ENCODE measurements around the gene BAHCC1. TPM values are rescaled to one million over a fixed set of nuclear protein-coding genes. Genes with fewer than 3 reads are reported as not detected.

Gene BAHCC1
- total and polyA plus RNA-seq, 2 of the 8 experiments (the other 6 are each of a cell fraction or from before 2014, with no cell fraction given), result 0.26 to 0.58 TPM

DNA sequence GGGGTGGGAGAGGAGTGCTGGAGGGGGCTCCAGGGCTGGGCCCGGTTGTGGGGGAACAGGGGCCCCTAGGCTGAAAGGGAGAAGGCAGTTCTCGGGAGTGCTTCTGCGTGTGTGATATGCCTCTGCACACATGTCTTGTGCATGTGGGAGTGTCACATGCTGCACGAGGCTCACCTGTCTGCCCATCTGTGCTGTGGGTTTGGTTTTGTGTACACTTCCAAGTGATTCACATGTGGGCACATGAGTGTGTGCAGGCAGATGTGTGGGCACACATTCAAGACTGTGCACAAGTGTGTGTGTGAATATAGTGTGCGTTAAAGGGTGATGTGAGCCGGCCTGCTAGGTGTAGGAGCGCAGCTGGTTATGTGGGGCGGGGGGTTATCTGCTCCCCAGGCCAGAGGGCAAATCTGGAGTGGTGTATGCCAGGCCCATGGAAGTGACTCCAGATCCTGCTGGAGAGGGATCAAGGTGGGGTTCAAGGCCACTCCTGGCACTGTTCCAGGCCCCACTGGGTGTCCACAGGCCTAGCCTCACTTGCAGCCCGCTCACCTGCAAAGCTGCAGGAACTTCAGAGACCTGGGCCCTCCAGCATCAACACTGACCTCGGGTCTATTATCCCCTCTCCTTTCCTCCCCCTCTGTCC, 3.8 kb upstream of the BAHCC1 start:
- no peak overlapping the region for H2BK120ac ChIP-seq (replicated peaks; ENCODE audit: low read depth, low read length)
- DNase-seq (ENCODE audit: low read depth in 1 of 2, low spot score in 2 of 2) (peak in 1 of 2 experiments; percentile 47), FAIRE-seq (no peak)
- no peak overlapping the region for H2AFZ ChIP-seq (ENCODE audit: low read length)
- no peak overlapping the region for H4K8ac ChIP-seq (ENCODE audit: extremely low read depth, insufficient read depth, low read length)
- H3K27ac ChIP-seq (ENCODE audit: low read depth, low read length), result no peak overlapping the region
- H3K27me3 ChIP-seq (replicated peaks in 1 of 4; ENCODE audit: control insufficient read depth in 3 of 4, extremely low read depth in 1 of 4, insufficient read depth in 3 of 4, low read length in 3 of 4), result peaks cover 52 to 75% (median 70%) of the 10 kb centered on the region in 4 experiments
- no peak overlapping the region for H3K18ac ChIP-seq (ENCODE audit: extremely low read depth, low read length)
- H3K4me2 ChIP-seq (ENCODE audit: insufficient read depth in 1 of 2, low read depth in 2 of 2, low read length in 2 of 2), result no peak overlapping the region; a peak in 1 of 4 replicates
- no peak overlapping the region for H3K4me3 ChIP-seq (ENCODE audit: extremely low read depth in 1 of 4, insufficient read depth in 2 of 4, low read depth in 3 of 4, low read length in 4 of 4)
- peaks cover 16 to 19% of the 10 kb centered on the region in 2 experiments for H4K20me1 ChIP-seq (replicated peaks in 1 of 2; ENCODE audit: control insufficient read depth in 1 of 2, insufficient read depth in 2 of 2, low read length in 2 of 2)
- no peaks in the 10 kb centered on the region; a peak in 1 of 8 replicates for H3K36me3 ChIP-seq (ENCODE audit: control insufficient read depth in 2 of 4, insufficient read depth in 4 of 4, low read length in 3 of 4)
- H3K4ac ChIP-seq (replicated peaks; ENCODE audit: insufficient read length, low read depth, low read length), result no peak overlapping the region
- POLR2A ChIA-PET (ENCODE audit: partially characterized antibody), result interaction anchor here (1.2 to 4.5 kb wide), 3 partner anchors 10 to 140 kb away, joined by 3 to 18 read pairs (median 7); partner anchors contain the start of gene ACTG1
- H3K14ac ChIP-seq (ENCODE audit: insufficient read length), result no peak overlapping the region
- no peaks in the 10 kb centered on the region for H3K79me2 ChIP-seq (ENCODE audit: control insufficient read depth in 1 of 2, insufficient read depth in 2 of 2, low read length in 2 of 2)
- no peak overlapping the region for H3K56ac ChIP-seq (replicated peaks; ENCODE audit: insufficient read length, low read depth, low read length)
- TF ChIP-seq RNF2 (IDR thresholded peaks at IDR 0.05; ENCODE audit: borderline replicate concordance, low read depth, low read length, missing control alignments, poor library complexity, severe bottlenecking) (peak; percentile 10), EZH2 (IDR thresholded peaks at IDR 0.05; ENCODE audit: low read depth, low read length, severe bottlenecking) (peak; percentile 25), EGR1 (IDR thresholded peaks at IDR 0.05; ENCODE audit: borderline replicate concordance, low read depth, low read length) (no peak)
- no peak overlapping the region for H2BK5ac ChIP-seq (ENCODE audit: low read depth, low read length)
- H2AK5ac ChIP-seq (ENCODE audit: low read depth, low read length), result peak overlapping the region; percentile 69; the same call in 1 of the 2 replicates
- no peaks in the 10 kb centered on the region for H3K9me3 ChIP-seq (ENCODE audit: insufficient read depth in 2 of 2, low read depth in 1 of 2, low read length in 1 of 2)
- H3K4me1 ChIP-seq (replicated peaks in 1 of 4; ENCODE audit: control insufficient read depth in 3 of 4, insufficient read depth in 4 of 4, low read length in 3 of 4), result peaks cover 2 to 49% (median 34%) of the 10 kb centered on the region in 4 experiments
- H4K5ac ChIP-seq (ENCODE audit: insufficient read length, low read depth, low read length), result no peak overlapping the region
- no peak overlapping the region for H3K23ac ChIP-seq (ENCODE audit: insufficient read length)
- WGBS, 2 experiments (ENCODE audit: extremely low coverage in 1 of 2, insufficient coverage in 1 of 2, insufficient read length in 1 of 2, insufficient replicate concordance in 2 of 2, low coverage in 1 of 2, low lambda C conversion rate in 2 of 2, missing lambda C conversion rate in 1 of 2), result 62% methylated on average over 10 of the region's 10 CpGs; no CpG with 5 or more reads in 1 of the 2 experiments
- no peak overlapping the region for H3K9ac ChIP-seq (replicated peaks in 1 of 4; ENCODE audit: extremely low read depth in 1 of 4, low read depth in 3 of 4, low read length in 3 of 4)
- CTCF ChIA-PET (ENCODE audit: partially characterized antibody), result interaction anchor here (0.7 to 3.0 kb wide), 14 partner anchors 9 to 131 kb away, joined by 3 to 11 read pairs (median 4); no protein-coding TSS in a partner anchor
- peaks cover 25% of the 10 kb centered on the region for H3K23me2 ChIP-seq (ENCODE audit: low read depth, low read length)
- peak overlapping the region; percentile 92; the same call in 1 of the 2 replicates for H2BK20ac ChIP-seq (ENCODE audit: low read length)
- H2BK12ac ChIP-seq (ENCODE audit: low read depth, low read length), result peak overlapping the region; percentile 35; the same call in 1 of the 2 replicates
- H3K79me1 ChIP-seq (ENCODE audit: low read depth, low read length), result no peaks in the 10 kb centered on the region
- H4K91ac ChIP-seq (replicated peaks; ENCODE audit: insufficient read length, low read length), result no peak overlapping the region
- peak overlapping the region; percentile 48 for H2BK15ac ChIP-seq (ENCODE audit: low read length)

Data from H1 (cell line).